Erythroblast (primary cell): ENCODE results near the gene MSL2.
"Not testable (repeated sequence)": the region's sequence is repeated elsewhere in the genome, so short reads cannot be mapped to it uniquely, and the experiment has no call there.

Experiments used
- DNase-seq, 2 experiments: peaks; one replicate each; lab custom pipeline; 2025; lab: John Stamatoyannopoulos, UW
- GATA1 ChIP-seq: IDR thresholded peaks from 2 replicates; pipeline ENCODE4 v1.6.1; 2011; ENCODE audit warnings: low read depth, mild to moderate bottlenecking, control low read depth, low read length, moderate library complexity
- POLR2A ChIP-seq: IDR thresholded peaks from 2 replicates; pipeline ENCODE4 v1.6.1; 2011; ENCODE audit warnings: mild to moderate bottlenecking, low read length

The MSL2 gene

GRCh38 chr3:136196064-136196400 lies at the start of gene MSL2:
MSL2 (minus strand) TSS chr3:136196335; CDS start chr3:136195113, 1,222 bp downstream.
- TF ChIP-seq GATA1: no peak
- no peak for TF ChIP-seq POLR2A
- peak; percentile 93 to 97 for DNase-seq

- TF ChIP-seq GATA1 (no peak), POLR2A (no peak)
- no peak for DNase-seq
Measured at GRCh38 chr3:136245691-136246090, 49.6 kb upstream of the MSL2 start.

GRCh38 chr3:136239094-136239493 lies 43.0 kb upstream of the MSL2 start:
- TF ChIP-seq POLR2A (no peak), GATA1 (no peak)
- no peak for DNase-seq

GRCh38 chr3:136237961-136238649 lies 42.0 kb upstream of the MSL2 start:
- no peak for DNase-seq
- TF ChIP-seq POLR2A (no peak), GATA1 (no peak)

GRCh38 chr3:136237103-136237502 lies 41.0 kb upstream of the MSL2 start:
- TF ChIP-seq POLR2A: no peak
- TF ChIP-seq GATA1: no peak

GRCh38 chr3:136236109-136236508 lies 40.0 kb upstream of the MSL2 start:
- TF ChIP-seq GATA1 (no peak), POLR2A (no peak)
- DNase-seq: no peak

More at GRCh38 chr3:136237103-136237502, 41.0 kb upstream of the MSL2 start:
- DNase-seq: no peak

- no peak for TF ChIP-seq POLR2A
- TF ChIP-seq GATA1: no peak
Measured at GRCh38 chr3:136235545-136235944, 39.4 kb upstream of the MSL2 start.

GRCh38 chr3:136232413-136232812 lies 36.3 kb upstream of the MSL2 start:
- TF ChIP-seq GATA1 (no peak), POLR2A (no peak)
- no peak for DNase-seq

More at GRCh38 chr3:136235545-136235944, 39.4 kb upstream of the MSL2 start:
- DNase-seq: no peak

GRCh38 chr3:136222746-136223145 lies 26.6 kb upstream of the MSL2 start:
- not testable (repeated sequence) for DNase-seq

GRCh38 chr3:136211547-136211946 lies 15.4 kb upstream of the MSL2 start:
- TF ChIP-seq POLR2A (no peak), GATA1 (no peak)

GRCh38 chr3:136209921-136210320 lies 13.8 kb upstream of the MSL2 start:
- TF ChIP-seq GATA1 (no peak), POLR2A (no peak)
- DNase-seq: no peak

More at GRCh38 chr3:136211547-136211946, 15.4 kb upstream of the MSL2 start:
- no peak for DNase-seq

- no peak for DNase-seq
- TF ChIP-seq GATA1 (no peak), POLR2A (no peak)
Measured at GRCh38 chr3:136207489-136208115, 11.5 kb upstream of the MSL2 start.

- not testable (repeated sequence) for DNase-seq
Measured at GRCh38 chr3:136199219-136199618, 3.1 kb upstream of the MSL2 start.

GRCh38 chr3:136198462-136199078 lies 2.4 kb upstream of the MSL2 start:
- not testable (repeated sequence) for DNase-seq
